ENCODE measurements around the gene RNF10.
"Not testable (repeated sequence)": the region's sequence is repeated elsewhere in the genome, so short reads cannot be mapped to it uniquely, and the experiment has no call there.

The RNF10 gene

DNA sequence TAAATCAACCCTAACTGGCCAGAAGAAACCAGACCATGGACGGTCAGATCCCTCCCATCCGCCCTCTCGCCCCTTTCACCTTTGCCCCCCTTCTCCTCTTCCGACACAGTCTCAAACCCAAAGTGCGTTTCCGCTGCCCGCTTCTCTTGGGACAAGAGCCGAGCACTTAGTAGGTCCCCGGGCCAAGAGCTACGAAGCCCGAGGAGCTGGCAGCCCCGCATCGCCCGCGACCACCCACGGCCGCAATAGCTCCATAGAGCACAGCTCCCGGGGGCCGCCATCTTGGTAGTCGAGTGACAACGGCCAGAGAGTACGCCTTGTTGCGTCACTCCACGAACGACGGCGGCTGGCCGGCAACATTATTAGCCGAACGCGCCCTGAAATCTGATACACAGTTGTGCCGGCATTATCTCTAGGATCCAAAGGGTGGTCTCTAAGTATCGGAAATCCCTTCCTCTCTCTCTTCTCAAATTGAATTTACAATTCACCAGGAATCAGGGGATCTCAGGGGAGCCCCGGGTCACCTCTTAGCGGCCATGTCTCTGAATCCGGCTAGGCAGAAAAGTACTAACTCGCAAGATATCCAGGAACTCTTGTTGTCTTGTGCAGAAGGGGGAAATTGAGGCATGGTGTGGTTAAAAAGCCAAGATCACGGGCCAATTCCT lies 5.2 kb upstream of the RNF10 start, which contains the start of gene COQ5:
COQ5 (minus strand) TSS at position 298 of the 665 bp plus-strand sequence; CDS start at position 281, 17 bp downstream.
- peak; percentile 85 to 89 for DNase-seq

DNA sequence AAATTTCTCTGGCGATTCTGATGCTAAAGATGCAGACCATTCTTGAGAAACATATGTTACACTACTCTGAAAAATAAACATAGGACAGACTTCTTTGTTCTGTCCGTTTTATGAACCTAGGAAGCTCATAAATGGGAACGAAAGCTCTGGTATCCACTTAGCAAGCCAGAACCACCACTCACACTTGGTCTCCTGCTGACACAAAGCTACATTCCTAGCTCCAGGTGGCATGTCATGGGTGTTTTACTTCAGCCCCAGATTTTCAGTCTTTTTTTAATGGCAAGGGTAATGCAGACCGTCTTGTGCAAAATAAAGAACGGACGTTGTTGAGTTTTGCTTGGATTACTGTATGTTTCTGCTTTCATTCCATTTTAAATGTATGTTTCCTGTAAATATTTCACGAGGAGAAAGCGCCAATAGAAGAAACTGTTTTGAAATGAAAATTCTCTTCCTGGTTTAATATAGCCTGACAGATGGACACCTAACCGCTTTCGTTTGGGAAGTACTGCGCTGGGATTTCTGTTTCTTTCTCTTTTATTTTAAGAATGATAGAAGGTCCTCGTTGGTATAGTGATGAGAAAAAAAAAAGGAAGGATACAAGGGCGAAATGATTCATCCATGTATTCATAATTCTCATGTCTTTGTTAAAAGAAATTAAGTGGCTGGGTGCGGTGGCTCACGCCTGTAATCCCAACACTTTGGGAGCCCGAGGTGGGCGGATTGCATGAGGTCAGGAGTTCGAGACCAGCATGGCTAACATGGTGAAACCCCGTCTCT lies 4.3 kb upstream of the RNF10 start:
- DNase-seq: peak in 1 of 2 experiments; percentile 26

GRCh38 chr12:120530418-120530761 lies 3.8 kb upstream of the RNF10 start:
- DNase-seq: not testable (repeated sequence)

DNA sequence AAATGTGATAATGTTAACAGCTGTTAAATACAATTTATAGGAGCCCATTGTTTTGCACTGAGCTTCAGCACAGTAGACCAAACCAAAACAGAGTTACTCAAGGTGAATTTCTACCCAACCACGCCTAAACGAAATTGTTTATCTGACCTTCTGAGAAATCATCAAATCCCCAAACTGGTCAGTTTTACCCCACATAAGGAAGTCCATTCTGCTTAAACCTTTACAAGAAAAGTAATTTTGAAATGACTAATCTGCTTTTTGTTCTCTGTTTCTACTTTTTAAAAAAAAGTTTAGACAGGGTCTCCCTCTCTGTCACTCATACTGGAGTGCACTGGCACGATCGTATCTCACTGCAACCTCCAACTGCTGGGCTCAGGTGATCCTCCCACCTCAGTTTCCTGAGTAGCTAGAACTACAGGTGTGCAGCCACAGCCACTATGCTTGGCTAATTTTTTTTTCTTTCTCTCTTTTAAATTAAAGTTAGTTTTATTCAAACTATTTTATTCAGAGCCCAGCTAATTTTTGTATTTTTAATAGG lies 1.4 kb upstream of the RNF10 start:
- DNase-seq: no peak

GRCh38 chr12:120534703-120535655 lies 823 bp downstream of the RNF10 start:
- peak; percentile 42 to 60 for DNase-seq

DNA sequence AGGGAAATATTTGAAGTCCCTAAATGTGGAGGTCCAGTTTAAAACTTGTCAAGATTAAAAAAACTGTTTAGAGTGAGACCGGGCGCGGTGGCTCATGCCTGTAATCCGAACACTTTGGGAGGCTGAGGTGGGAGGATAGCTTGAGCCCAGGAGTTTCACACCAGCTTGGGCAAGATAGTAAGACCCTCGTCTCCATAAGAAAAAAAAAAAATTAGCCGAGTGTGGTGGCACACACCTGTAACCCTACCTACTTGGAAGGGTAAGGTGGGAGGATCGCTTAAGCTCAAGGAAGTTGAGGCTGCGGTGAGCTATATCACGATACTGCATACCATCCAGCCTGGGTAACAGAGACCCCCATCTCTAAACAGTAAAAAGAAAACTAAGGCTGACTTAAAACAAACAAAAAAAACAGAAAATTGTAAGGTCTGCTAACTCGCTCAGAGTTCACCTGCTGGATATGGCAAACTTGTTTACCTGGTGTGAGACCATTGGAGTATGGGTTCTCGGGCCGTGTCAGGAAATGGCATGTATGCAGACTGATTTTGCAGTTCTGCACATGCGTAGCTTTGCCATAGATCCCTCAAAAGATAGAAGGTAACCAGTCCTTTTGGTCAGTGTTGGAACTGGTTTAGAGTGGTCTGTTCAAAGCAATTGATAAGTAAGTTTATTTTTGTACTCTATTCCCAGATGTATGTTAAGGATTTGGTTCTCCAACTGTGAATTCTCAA lies 2.1 kb downstream of the RNF10 start:
- DNase-seq: peak; percentile 19 to 39

- DNase-seq: no peak
Measured at GRCh38 chr12:120537856-120538220, 3.7 kb downstream of the RNF10 start.

GRCh38 chr12:120538281-120539156 lies 4.4 kb downstream of the RNF10 start:
- DNase-seq: no peak

DNA sequence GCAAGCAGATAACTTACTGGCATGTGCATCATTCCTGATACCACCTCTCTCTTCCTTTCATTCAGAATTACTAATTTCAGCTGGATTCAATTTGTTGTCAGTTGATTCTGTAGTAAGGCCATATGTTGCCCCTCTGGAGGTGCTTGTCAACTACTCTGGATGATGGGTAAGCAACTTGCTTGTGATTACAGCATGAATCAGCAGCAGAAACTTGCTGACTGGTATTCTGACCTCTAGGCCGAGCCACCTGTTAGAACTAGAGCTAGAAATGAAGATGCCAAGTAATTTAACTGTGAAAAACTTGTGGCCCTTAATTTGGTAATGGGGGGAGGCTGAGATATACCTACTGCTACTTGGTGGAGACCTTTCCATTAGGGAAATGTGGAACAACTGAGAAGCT lies 5.1 kb downstream of the RNF10 start:
- DNase-seq: no peak

GRCh38 chr12:120540445-120540844 lies 6.3 kb downstream of the RNF10 start:
- no peak for DNase-seq

DNA sequence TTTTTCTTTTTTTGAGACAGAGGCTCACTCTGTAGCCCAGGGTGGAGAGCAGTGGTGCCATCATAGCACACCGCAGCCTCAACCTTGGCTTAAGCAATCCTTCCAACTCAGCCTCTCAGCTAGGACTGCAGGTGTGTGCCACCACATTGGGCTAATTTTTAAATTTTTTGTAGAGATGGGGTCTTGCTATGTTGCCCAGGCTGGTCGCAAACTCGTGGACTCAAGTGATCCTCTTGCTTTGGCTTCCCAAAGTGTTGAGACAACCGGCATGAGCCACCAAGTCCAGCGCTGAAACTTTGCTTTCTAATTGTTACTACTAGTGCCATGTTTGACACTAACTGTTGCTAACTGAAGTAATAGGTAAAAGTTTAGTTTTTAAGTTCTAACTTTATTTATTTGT lies 8.0 kb downstream of the RNF10 start:
- DNase-seq: no peak

DNA sequence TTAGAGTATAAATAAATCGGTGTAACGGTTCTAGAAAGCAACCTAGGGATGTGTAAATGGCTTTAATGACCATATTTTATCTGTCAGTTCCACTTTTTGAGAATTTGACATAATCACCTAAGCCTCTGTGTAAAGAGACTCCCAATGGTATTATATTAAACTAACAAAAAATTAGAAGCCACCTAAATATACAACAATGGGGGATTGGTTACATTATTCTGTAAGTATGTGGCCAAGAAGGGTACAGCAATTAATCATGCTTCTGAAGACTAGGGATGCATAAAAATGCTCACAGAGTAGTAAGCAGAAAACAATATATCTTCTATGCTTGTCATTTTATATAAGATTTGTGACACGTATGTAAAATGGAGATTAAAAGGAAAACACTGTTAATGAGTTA lies 10.5 kb downstream of the RNF10 start:
- DNase-seq: no peak

- no peak for DNase-seq
Measured at GRCh38 chr12:120546050-120546386, 11.9 kb downstream of the RNF10 start.

DNA sequence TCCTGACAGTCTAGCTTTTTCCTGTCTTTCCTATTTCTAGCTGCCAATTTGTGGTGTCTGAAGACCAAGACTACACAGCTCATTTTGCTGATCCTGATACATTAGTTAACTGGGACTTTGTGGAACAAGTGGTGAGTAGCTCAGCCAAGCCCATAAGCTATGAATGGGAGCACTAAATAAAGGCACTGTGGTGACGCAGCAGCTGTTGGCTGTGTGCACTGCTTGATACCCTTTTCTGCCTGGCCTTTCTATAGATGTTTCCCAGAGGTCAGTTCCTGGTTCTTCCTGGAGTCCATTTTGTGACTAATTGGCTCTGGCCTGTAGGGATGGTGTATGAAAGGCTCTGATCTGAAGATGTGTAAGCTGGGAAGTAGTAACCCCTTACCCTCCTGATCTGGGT lies 20.5 kb downstream of the RNF10 start:
- no peak for DNase-seq

DNA sequence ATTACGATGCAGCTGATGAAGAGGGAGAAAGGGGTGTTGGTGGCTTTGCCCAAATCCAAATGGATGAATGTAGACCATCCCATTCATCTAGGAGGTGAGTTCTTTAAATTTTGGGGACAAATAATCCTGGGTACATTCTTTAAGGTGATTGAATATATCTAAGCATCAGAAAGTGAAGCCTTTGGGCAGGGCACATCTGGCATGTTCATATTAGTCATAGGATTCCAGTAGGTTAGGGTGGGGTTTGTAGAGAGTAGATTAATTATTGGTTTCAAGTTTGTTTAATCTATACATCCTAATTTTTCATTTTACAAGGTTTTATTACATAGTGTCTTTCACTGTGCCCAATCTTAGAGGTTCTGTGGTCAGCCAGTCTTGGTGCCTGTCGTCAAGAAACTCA lies 23.4 kb downstream of the RNF10 start:
- no peak for DNase-seq

GRCh38 chr12:120562906-120563305 lies 28.8 kb downstream of the RNF10 start:
- no peak for DNase-seq

- DNase-seq: no peak
Measured at GRCh38 chr12:120563495-120563894, 29.3 kb downstream of the RNF10 start.

GRCh38 chr12:120571299-120571698 lies 37.1 kb downstream of the RNF10 start:
- no peak for DNase-seq

- DNase-seq: no peak
Measured at GRCh38 chr12:120573560-120573959, 39.4 kb downstream of the RNF10 start.

DNA sequence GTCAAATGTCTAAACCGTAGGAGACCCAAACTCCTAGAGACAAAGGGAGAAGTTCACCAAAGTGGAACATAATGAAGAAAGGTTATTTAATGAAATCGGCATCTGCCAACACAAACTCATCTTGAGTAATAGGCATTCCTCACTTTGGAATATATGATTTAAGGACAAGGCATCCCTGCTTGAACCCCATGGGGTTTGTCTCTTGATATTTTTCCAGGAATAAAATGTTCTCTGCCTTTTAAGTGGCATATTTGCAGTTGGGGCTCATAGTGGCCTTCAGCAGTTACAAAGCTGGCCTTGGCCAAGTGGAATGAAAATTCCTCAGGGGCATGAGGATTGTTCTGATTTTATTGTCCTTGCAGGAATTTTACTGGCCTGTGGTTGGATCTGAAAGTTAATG lies 40.0 kb downstream of the RNF10 start:
- DNase-seq: no peak

- no peak for DNase-seq
Measured at GRCh38 chr12:120579179-120579578, 45.0 kb downstream of the RNF10 start.

Measured in activated CD4-positive, alpha-beta T cell treated with anti-CD3 and anti-CD28 coated beads, Interleukin-2, amount 50 U/mL, for 48 hours (primary cell).